Measurements from ENCODE around the gene SLC25A36. TPM values are rescaled to one million over a fixed set of nuclear protein-coding genes. Genes with fewer than 3 reads are reported as not detected.

Gene SLC25A36
- total RNA-seq (81.5 and 118 TPM in 2 replicates), polyA plus RNA-seq (38.4 and 41.3 TPM in 2 replicates)

DNA sequence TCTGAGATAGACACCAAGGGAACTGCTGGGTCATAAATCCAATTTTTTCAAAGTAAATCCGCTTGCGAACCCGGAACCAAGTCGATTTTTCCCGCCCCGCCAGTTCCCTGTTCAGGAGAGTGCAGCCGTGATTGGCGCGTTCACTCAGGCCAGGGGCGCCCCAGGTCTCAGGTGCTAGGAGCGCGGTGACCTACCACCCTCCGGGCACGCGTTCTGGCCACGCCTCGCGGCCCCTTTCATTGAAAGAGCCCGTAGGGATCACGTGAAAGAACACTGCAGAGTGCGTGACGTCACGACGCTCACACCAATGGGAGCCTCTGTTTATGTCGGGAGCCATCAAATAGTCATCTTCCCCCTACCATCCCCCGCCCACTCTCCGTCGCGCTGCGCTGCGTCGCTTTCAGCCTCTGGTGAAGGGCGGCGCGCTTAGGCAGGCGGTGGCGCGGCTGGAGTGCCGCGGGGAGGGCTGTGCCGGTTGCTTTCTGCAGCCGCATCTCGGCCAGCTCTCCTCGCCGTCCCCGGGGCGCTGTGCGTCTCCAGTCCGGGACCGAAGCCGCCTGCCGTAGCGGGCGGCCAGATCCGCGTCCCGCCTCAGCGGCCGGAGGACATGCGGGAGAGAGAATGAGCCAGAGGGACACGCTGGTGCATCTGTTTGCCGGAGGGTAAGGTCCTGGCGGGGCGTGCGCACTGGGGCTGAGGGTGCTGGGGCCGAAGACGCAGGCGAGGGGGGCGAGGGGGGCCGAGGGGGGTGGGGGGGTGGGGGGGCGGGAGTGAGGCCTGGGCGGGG, at the start of gene SLC25A36:
Gene SLC25A36, plus strand, starts transcription at position 403 of the 787 bp plus-strand sequence. Its CDS starts 219 bp downstream, at position 622.
- H3K27ac ChIP-seq, result peak within 1 kb of the TSS; percentile 100
- peak within 1 kb of the TSS; percentile 58 for H2AFZ ChIP-seq
- H3K9me3 ChIP-seq (ENCODE audit: low read depth), result no peaks in the 10 kb centered on the region
- H3K4me2 ChIP-seq, result peak within 1 kb of the TSS; percentile 81
- no peaks in the 10 kb centered on the region for H3K9me2 ChIP-seq (replicated peaks; ENCODE audit: insufficient read depth)
- WGBS (ENCODE audit: low lambda C conversion rate, missing lambda C conversion rate), result 2% methylated on average over 62 of the region's 72 CpGs
- peak within 1 kb of the TSS; percentile 93 for H3K4me3 ChIP-seq
- peak; percentile 99 for DNase-seq (ENCODE audit: low spot score)
- TF ChIP-seq, protein P1, sequence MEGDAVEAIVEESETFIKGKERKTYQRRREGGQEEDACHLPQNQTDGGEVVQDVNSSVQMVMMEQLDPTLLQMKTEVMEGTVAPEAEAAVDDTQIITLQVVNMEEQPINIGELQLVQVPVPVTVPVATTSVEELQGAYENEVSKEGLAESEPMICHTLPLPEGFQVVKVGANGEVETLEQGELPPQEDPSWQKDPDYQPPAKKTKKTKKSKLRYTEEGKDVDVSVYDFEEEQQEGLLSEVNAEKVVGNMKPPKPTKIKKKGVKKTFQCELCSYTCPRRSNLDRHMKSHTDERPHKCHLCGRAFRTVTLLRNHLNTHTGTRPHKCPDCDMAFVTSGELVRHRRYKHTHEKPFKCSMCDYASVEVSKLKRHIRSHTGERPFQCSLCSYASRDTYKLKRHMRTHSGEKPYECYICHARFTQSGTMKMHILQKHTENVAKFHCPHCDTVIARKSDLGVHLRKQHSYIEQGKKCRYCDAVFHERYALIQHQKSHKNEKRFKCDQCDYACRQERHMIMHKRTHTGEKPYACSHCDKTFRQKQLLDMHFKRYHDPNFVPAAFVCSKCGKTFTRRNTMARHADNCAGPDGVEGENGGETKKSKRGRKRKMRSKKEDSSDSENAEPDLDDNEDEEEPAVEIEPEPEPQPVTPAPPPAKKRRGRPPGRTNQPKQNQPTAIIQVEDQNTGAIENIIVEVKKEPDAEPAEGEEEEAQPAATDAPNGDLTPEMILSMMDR (IDR thresholded peaks at IDR 0.05; ENCODE audit: poor library complexity), result no peak
- TF ChIP-seq EZH2 (IDR thresholded peaks at IDR 0.05; ENCODE audit: borderline replicate concordance), result no peak
- no peak for TF ChIP-seq EZH2phosphoT487 (IDR thresholded peaks at IDR 0.05; ENCODE audit: low read depth, severe bottlenecking, unreplicated experiment)
- H3K79me2 ChIP-seq, result peaks cover 41% of the 10 kb centered on the region
- H3K4me1 ChIP-seq (ENCODE audit: insufficient read depth), result peaks cover 8% of the 10 kb centered on the region
- peaks cover 29% of the 10 kb centered on the region for H4K20me1 ChIP-seq (ENCODE audit: insufficient read depth, poor library complexity, severe bottlenecking)
- no peaks in the 10 kb centered on the region for H3K36me3 ChIP-seq (replicated peaks; ENCODE audit: insufficient read depth, low read depth)
- no peaks in the 10 kb centered on the region for H3K27me3 ChIP-seq

DNA sequence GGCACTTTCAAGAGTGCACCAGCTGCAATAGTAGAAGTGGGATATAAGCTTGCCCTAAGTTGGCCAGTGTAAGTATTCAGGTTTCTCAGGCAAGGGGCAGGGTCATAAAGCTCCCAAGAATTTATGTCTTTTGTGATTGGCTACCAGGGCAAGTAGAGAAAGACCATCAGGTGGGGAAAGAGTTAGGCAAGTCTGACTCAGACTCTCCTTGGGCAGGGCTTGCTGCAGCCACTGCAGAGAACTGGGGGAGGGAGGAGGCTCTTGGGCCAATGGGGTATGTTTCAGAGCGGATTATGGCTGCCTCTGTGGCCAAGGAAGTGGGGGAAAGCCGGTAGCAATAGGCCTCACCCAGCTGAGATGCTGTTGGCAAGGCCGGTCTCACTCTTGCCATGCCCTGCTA, 44.6 kb upstream of the SLC25A36 start:
- H3K4me2 ChIP-seq, result no peak overlapping the region
- TF ChIP-seq EZH2 (IDR thresholded peaks at IDR 0.05; ENCODE audit: borderline replicate concordance) (no peak), EZH2phosphoT487 (IDR thresholded peaks at IDR 0.05; ENCODE audit: low read depth, severe bottlenecking, unreplicated experiment) (no peak)
- TF ChIP-seq, protein P1 (IDR thresholded peaks at IDR 0.05; ENCODE audit: poor library complexity), result no peak
- no peaks in the 10 kb centered on the region for H3K4me1 ChIP-seq (ENCODE audit: insufficient read depth)
- no peak for DNase-seq (ENCODE audit: low spot score)
- no peak overlapping the region for H3K27ac ChIP-seq
- peaks cover 20% of the 10 kb centered on the region for H3K27me3 ChIP-seq
- H4K20me1 ChIP-seq (ENCODE audit: insufficient read depth, poor library complexity, severe bottlenecking), result no peaks in the 10 kb centered on the region
- no peaks in the 10 kb centered on the region for H3K79me2 ChIP-seq
- no peak overlapping the region for H3K4me3 ChIP-seq
- H3K9me3 ChIP-seq (ENCODE audit: low read depth), result no peaks in the 10 kb centered on the region
- no peaks in the 10 kb centered on the region for H3K9me2 ChIP-seq (replicated peaks; ENCODE audit: insufficient read depth)
- H3K36me3 ChIP-seq (replicated peaks; ENCODE audit: insufficient read depth, low read depth), result no peaks in the 10 kb centered on the region
- H2AFZ ChIP-seq, result no peak overlapping the region
- WGBS (ENCODE audit: low lambda C conversion rate, missing lambda C conversion rate), result 61% methylated on average over 3 of the region's 3 CpGs

DNA sequence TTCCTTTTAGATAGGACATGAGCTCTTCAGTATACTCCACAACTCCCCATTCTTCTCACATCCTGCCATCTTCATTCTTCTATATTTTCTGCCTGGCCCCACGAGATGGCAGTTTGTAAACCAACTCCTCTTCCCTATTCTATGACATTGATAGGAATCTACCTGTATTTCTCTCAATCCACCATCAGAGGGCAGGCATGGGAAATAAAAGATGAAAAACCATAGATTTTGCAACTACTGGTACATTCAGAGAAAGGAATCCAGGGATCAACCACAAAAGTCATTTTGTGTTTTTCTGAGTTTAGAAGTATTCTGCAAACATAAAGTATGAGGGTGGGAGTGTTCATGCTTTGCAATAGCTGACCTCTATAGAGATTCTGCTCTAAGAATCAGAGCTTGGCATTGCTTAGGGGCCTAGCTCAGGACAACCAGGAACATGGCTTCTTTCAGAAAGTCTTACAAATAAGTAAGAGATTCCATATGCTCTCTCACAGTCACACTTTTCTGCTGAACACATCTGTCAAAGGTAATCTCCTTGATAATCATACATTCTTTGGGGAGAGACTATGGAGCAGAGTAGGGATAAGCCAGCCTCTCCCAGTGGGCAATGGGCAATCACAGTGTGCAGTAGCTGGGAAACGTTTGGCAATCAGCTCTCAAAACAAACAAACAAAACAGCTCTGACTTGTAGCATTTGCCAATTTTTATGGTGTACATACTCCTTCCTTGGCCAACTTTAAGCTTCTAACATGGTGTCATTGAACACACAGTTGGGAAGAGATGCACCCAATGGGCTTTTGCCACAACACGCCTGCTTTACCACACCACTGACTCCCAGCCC, 43.1 kb upstream of the SLC25A36 start:
- H3K4me1 ChIP-seq (ENCODE audit: insufficient read depth), result no peaks in the 10 kb centered on the region
- H4K20me1 ChIP-seq (ENCODE audit: insufficient read depth, poor library complexity, severe bottlenecking), result no peaks in the 10 kb centered on the region
- no peaks in the 10 kb centered on the region for H3K9me3 ChIP-seq (ENCODE audit: low read depth)
- 45% methylated on average over 3 of the region's 3 CpGs for WGBS (ENCODE audit: low lambda C conversion rate, missing lambda C conversion rate)
- no peaks in the 10 kb centered on the region for H3K9me2 ChIP-seq (replicated peaks; ENCODE audit: insufficient read depth)
- H3K36me3 ChIP-seq (replicated peaks; ENCODE audit: insufficient read depth, low read depth), result no peaks in the 10 kb centered on the region
- peaks cover 17% of the 10 kb centered on the region for H3K27me3 ChIP-seq
- H3K27ac ChIP-seq, result no peak overlapping the region
- TF ChIP-seq EZH2phosphoT487 (IDR thresholded peaks at IDR 0.05; ENCODE audit: low read depth, severe bottlenecking, unreplicated experiment) (no peak), EZH2 (IDR thresholded peaks at IDR 0.05; ENCODE audit: borderline replicate concordance) (no peak)
- TF ChIP-seq, protein P1 (IDR thresholded peaks at IDR 0.05; ENCODE audit: poor library complexity), result peak; percentile 73
- H2AFZ ChIP-seq, result no peak overlapping the region
- H3K4me3 ChIP-seq, result no peak overlapping the region
- no peak overlapping the region for H3K4me2 ChIP-seq
- H3K79me2 ChIP-seq, result no peaks in the 10 kb centered on the region
- DNase-seq (ENCODE audit: low spot score), result peak; percentile 75
